ENCODE measurements around the gene RELN.
"Not testable (repeated sequence)": the region's sequence is repeated elsewhere in the genome, so short reads cannot be mapped to it uniquely, and the experiment has no call there.

Gene RELN

GRCh38 chr7:103784646-103785286 lies 204.7 kb downstream of the RELN start:
- no peak for TF ChIP-seq CTCF (IDR thresholded peaks at IDR 0.05)
- Histone ChIP-seq H3K4me3 (no peak overlapping the region), H3K27ac (no peak overlapping the region)
- DNase-seq (ENCODE audit: low spot score), result no peak

GRCh38 chr7:103781409-103781808 lies 208.0 kb downstream of the RELN start:
- Histone ChIP-seq H3K27ac (no peak overlapping the region), H3K4me3 (no peak overlapping the region)
- no peak for TF ChIP-seq CTCF (IDR thresholded peaks at IDR 0.05)
- no peak for DNase-seq (ENCODE audit: low spot score)

GRCh38 chr7:103780561-103780960 lies 208.9 kb downstream of the RELN start:
- not testable (repeated sequence) for DNase-seq (ENCODE audit: low spot score); H3K27ac ChIP-seq; H3K4me3 ChIP-seq

- no peak for TF ChIP-seq CTCF (IDR thresholded peaks at IDR 0.05)
- H3K27ac ChIP-seq, result no peak overlapping the region
- DNase-seq (ENCODE audit: low spot score), result no peak
- H3K4me3 ChIP-seq, result no peak overlapping the region
These were observed 212.0 kb downstream of the RELN start for GRCh38 chr7:103777440-103777839.

- no peak for DNase-seq (ENCODE audit: low spot score)
- Histone ChIP-seq H3K4me3 (no peak overlapping the region), H3K27ac (no peak overlapping the region)
- no peak for TF ChIP-seq CTCF (IDR thresholded peaks at IDR 0.05)
These were observed 215.7 kb downstream of the RELN start for GRCh38 chr7:103773726-103774125.

GRCh38 chr7:103772171-103772773 lies 217.2 kb downstream of the RELN start:
- Histone ChIP-seq H3K27ac (no peak overlapping the region), H3K4me3 (no peak overlapping the region)
- DNase-seq (ENCODE audit: low spot score), result no peak

GRCh38 chr7:103771294-103771693 lies 218.2 kb downstream of the RELN start:
- TF ChIP-seq CTCF (IDR thresholded peaks at IDR 0.05), result no peak
- Histone ChIP-seq H3K4me3 (no peak overlapping the region), H3K27ac (no peak overlapping the region)
- DNase-seq (ENCODE audit: low spot score), result no peak

More at GRCh38 chr7:103772171-103772773, 217.2 kb downstream of the RELN start:
- no peak for TF ChIP-seq CTCF (IDR thresholded peaks at IDR 0.05)
